Cardiac septum (tissue), 1 donor: Measurements from ENCODE around the gene ZCCHC17. TPM values are rescaled to one million over a fixed set of nuclear protein-coding genes. Genes with fewer than 3 reads are reported as not detected.
"Not testable (repeated sequence)": the region's sequence is repeated elsewhere in the genome, so short reads cannot be mapped to it uniquely, and the experiment has no call there.

Experiments
- DNase-seq: peaks from one replicate; pipeline ENCODE4 v3.0.0-alpha.2; 2020; ENCODE audit warnings: low spot score
- intact Hi-C: fragments of 100-400 bp; cut with DNase I; formaldehyde crosslinking; loops from one replicate; pipeline ENCODE4 v1.14.0; 2022
- long read RNA-seq: library from polyadenylated mRNA; unstranded; transcript quantifications from one replicate; pipeline ENCODE4 v2.0.0, GENCODE V29; 2021
- total RNA-seq: library from RNA; stranded (reverse); fragmentation: NEBNext Ultra II Directional; extraction: Animal tissue kit (Norgen Biotek cat#: 25700); gene quantifications from one replicate; pipeline ENCODE4 v1.2.1, GENCODE V29; 2021
- donor health status: DM: no; HTN: no; CAD: no.

Gene ZCCHC17
- 12.4 TPM for total RNA-seq
- long read RNA-seq, transcript ZCCHC17-201 (8 exons, 1,605 nt), result major isoform, 30 of 92 reads
- long read RNA-seq, partial matches to known transcripts, result 3 of 92 reads
- long read RNA-seq, other reads (novel, unspliced or antisense), result 55 of 92 reads

DNA sequence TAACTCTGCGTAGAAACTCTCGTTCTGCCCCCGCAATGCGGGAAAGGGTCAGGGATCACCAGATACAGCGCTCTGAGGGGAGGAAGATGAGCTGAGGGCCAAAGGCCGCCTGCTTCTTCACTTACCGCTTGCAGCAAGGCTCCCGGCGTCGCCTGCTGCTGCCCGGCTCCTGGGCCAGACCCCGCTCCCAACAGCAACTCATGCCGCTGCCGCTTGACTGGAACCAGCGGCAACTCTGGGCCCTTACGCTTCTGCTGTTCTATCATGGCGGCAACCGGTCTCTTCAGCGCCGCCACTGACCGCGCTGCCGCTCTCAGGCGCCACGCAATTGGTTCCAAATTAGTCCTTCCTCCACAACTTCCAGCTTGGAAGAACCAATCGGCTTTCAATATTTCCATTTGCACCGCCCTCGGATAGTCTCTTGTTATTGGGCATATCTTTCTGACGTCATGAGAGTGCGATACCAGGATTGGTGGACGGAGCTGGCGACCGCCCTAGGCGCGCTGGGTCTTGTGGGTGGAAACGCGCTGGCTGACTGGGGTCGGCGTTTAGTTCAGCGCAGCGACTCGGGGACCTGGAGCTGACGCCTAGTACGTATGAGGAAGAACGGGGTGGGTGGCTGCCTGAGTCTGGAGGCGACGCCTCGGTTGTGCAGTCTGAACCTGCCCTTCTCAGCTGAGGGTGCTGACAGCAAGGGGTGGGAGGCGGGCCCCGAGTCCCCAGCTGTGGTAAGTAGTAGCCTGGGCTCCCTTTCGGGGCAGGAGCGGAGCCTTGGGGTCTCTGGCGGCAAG is at the start of gene ZCCHC17, which contains the start of gene SNRNP40:
ZCCHC17 (plus strand) TSS at position 547 of the 791 bp plus-strand sequence. CDS start 13,067 bp downstream, outside the sequence.
SNRNP40 (minus strand) TSS at position 303 of the 791 bp plus-strand sequence; CDS start at position 266, 37 bp downstream.
- DNase-seq, result peak; percentile 96
- intact Hi-C loops, result loop anchor here (10.0 kb wide), 1 partner anchor 232 kb away; the partner anchor contains the start of gene PUM1

GRCh38 chr1:31248276-31248675 is 48.6 kb upstream of the ZCCHC17 start:
- intact Hi-C loops, result no loop called here
- DNase-seq, result no peak

DNA sequence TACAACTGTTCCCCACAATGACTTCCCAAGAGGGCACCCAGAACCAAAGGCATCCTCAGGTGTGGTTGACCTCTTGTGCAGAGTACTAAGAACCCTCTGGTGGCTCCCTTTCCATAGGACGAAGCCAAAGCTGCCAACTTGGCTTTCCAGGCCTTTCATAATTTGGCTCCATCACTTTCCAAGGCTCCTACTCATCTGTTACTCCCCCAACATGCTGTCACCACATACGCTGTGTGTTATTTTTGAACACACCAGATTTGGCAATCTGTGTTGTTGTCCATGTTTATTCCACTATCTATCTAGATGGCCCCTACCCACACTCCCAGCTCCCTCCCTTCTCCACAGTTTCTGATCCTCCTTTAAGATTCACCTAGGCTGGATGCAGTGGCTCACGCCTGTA is 47.0 kb upstream of the ZCCHC17 start:
- DNase-seq, result no peak
- intact Hi-C loops, result no loop called here

- DNase-seq, result no peak
- intact Hi-C loops, result no loop called here
Measured at GRCh38 chr1:31257213-31257612, 39.6 kb upstream of the ZCCHC17 start.

DNA sequence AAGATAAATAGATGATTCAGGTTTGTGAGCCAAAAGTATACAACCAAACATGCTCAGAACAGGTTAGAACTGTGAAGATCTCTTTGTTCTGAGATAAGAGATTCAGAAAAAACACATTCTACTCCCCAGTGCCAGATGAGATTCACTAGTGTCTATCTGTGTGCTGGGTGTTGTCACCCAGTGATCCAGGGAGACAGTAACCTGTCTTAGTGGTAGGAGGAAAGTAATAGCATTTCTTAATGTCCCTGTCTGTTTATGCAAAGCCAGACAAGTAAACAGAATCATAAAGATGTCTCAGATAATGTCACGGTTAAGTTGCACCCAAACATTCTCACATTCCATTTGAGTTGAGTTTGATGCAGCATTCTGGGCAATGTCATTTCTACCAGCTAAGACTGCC is 38.3 kb upstream of the ZCCHC17 start:
- intact Hi-C loops, result no loop called here

DNA sequence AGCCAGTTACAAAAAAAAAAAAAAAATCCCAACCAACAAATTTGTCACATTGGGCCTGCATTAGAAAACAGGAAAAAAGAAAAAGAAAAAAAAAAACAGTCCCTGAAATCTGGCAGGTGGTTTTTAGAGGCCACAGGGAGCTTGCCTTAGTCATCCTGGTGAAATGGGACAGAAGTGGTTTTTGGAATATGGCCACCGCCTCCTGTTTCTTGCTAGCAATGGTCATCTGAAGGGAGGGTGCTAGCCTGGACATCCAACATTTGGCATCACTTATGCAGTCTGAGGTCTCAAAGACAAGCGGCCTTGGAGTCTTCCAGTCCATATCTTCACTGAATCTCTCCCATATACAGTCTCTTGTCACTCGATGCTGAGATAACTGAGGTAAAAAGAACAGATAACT is 37.1 kb upstream of the ZCCHC17 start:
- DNase-seq, result no peak
- intact Hi-C loops, result no loop called here

More for the DNA sequence above, 38.3 kb upstream of the ZCCHC17 start:
- DNase-seq, result no peak

- intact Hi-C loops, result no loop called here
- no peak for DNase-seq
Measured at GRCh38 chr1:31261916-31262315, 34.9 kb upstream of the ZCCHC17 start.

DNA sequence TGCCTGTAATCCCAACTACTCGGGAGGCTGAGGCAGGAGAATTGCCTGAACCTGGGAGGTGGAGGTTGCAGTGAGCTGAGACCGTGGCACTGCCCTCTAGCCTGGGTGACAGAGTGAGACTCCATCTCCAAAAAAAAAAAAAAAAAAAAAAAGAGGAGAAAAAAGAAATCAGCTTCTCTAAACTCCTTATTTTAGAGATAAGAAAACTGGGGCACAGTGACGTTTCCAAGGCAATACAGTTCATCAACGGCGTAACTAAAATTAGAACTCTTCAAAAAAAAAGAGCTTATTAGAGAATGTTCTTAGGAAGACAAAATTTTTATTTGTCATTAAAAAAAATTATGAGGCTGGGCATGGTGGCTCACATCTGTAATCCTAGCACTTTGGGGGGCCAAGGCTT is 34.4 kb upstream of the ZCCHC17 start:
- intact Hi-C loops, DNase-seq: not testable (repeated sequence)

- intact Hi-C loops, result no loop called here
- no peak for DNase-seq
Measured at GRCh38 chr1:31263408-31263807, 33.4 kb upstream of the ZCCHC17 start.

DNA sequence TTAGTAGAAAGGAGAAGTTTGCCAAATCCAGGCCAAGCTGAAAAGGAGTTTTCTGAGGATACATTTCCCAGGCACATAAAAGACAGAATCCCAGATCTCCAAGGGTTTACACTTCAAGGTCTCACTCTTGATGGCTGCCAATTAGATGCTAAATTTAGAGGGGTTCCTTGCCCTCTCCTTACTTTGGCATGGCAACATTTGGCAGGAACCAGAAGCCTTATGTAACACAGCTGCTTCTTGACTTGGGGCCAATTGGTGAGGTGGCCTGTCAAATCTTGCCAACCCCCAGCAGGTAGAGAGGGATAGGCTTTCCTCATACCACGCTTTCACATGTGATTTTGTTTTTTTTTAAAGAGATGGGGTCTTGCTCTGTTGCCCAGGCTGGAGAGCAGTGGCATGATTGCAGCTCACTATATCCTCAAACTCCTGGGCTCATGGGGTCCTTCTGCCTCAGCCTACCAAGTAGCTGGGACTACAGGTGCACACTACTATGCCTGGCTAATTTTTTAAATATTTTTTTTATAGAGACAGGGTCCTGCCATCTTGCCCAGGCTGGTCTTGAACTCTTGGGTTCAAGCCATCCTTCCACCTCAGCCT is 31.9 kb upstream of the ZCCHC17 start:
- intact Hi-C loops, result no loop called here
- no peak for DNase-seq

GRCh38 chr1:31266547-31266946 is 30.3 kb upstream of the ZCCHC17 start:
- intact Hi-C loops, result no loop called here
- no peak for DNase-seq

GRCh38 chr1:31272369-31272768 is 24.5 kb upstream of the ZCCHC17 start:
- intact Hi-C loops, result no loop called here

GRCh38 chr1:31273619-31274018 is 23.2 kb upstream of the ZCCHC17 start:
- intact Hi-C loops, result no loop called here
- no peak for DNase-seq

More at GRCh38 chr1:31272369-31272768, 24.5 kb upstream of the ZCCHC17 start:
- no peak for DNase-seq

GRCh38 chr1:31282426-31282825 is 14.4 kb upstream of the ZCCHC17 start:
- intact Hi-C loops, result not testable (repeated sequence)

GRCh38 chr1:31287791-31288190 is 9.0 kb upstream of the ZCCHC17 start:
- intact Hi-C loops, DNase-seq: not testable (repeated sequence)

More at GRCh38 chr1:31282426-31282825, 14.4 kb upstream of the ZCCHC17 start:
- not testable (repeated sequence) for DNase-seq

DNA sequence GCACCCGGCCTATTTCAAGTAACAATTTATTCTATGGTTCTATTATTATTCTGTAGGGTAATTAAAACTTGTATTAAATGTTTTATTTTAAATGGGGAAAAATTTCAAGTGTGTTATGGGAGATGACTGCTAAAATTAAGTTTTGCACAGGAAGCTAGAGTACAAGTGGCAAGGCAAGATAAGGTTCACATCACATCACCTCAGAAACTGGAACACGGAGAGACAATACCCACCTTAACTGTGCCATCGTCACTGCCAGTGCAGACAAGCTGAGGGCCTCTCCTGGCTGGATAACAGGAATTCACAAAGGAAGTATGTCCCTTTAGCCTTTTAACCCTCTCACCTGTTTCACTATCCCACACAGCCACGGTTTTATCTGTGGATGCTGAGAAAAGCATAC is 7.8 kb upstream of the ZCCHC17 start:
- no peak for DNase-seq
- intact Hi-C loops, result no loop called here

DNA sequence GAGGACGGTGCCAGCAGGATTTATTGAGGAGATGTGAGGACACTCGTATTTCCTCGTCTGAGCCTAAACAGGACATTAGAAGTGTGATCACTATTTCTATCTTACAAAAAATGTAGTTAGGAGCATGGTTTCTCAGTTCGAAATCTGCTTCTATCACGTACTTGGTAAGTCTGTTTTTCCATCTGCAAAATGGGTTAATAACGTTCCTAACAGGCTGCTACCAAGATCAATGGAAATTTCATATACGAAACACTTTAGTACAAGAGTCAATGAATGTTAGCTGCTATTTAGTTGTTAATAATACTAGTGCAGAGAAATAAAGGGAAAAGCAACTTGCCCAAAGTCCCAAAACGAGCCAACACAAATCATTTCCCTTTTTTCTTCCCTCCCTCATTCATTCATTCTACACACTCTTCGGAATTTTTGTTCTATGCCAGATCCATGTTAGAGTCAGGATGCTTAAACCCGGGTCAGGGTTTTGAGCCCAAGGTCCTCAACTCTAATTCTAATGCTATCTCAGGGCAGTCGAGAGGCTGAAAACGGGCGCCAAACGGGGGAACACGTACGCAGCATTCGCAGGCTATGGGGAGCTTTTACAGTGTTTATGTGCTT is 852 bp upstream of the ZCCHC17 start:
- no peak for DNase-seq
- intact Hi-C loops, result loop anchor here (10.0 kb wide), 1 partner anchor 231 kb away; the partner anchor contains the start of gene PUM1

GRCh38 chr1:31297277-31298247 is 730 bp downstream of the ZCCHC17 start:
- intact Hi-C loops, result loop anchor here (10.0 kb wide), 1 partner anchor 233 kb away; the partner anchor contains the start of gene PUM1
- DNase-seq, result no peak

- intact Hi-C loops, result loop anchor here (10.0 kb wide), 1 partner anchor 235 kb away; the partner anchor contains the start of gene PUM1
- no peak for DNase-seq
Measured at GRCh38 chr1:31299365-31299764, 2.5 kb downstream of the ZCCHC17 start.
